SK-N-SH (cell line): ENCODE results near the gene FAM131C. TPM values are rescaled to one million over a fixed set of nuclear protein-coding genes. Genes with fewer than 3 reads are reported as not detected.
"Not testable (repeated sequence)": the region's sequence is repeated elsewhere in the genome, so short reads cannot be mapped to it uniquely, and the experiment has no call there.

Experiments
- CTCF ChIA-PET: fragments of 300-600, 350-600 bp; formaldehyde crosslinking; extraction: SDS; loops from one replicate; lab custom pipeline; 2021; lab: Yijun Ruan, JAX
- POLR2A ChIA-PET: fragments of 350-600 bp; sonication (Branson Sonifier 250); formaldehyde crosslinking; extraction: SDS; loops from one replicate; lab custom pipeline; 2020; ENCODE audit warnings: antibody characterized with exemption, inconsistent platforms; lab: Yijun Ruan, JAX
- DNase-seq: peaks from one replicate; pipeline ENCODE4 v3.0.0; 2012
- H2AFZ ChIP-seq: fragments of 200-600 bp; sonication (generic); 2 replicates; pipeline ENCODE4 v1.8.1; 2016; ENCODE audit warnings: antibody characterized with exemption, mild to moderate bottlenecking, low read depth
- H3F3A ChIP-seq: fragments of 200-600 bp; sonication (generic); replicated peaks from 2 replicates; pipeline ENCODE3; 2016; ENCODE audit warnings: antibody characterized with exemption, mild to moderate bottlenecking; ENCODE audit not compliant: insufficient read depth
- H3K27ac ChIP-seq, 2 experiments: fragments of 200-500 bp in 1 of 2; fragments of 200-600 bp in 1 of 2; sonication (Bioruptor generic) in 1 of 2; sonication (generic), shearing (Covaris generic) in 1 of 2; 2 replicates each; pipeline versions ENCODE4 v1.5.1 to v1.6.1; 2014 to 2016; ENCODE audit warnings: low read depth in 2 of 2, inconsistent platforms in 1 of 2, low read length in 1 of 2, mild to moderate bottlenecking in 1 of 2, mixed read lengths in 1 of 2
- H3K27me3 ChIP-seq: fragments of 200-600 bp; sonication (generic), shearing (Covaris generic); 2 replicates; pipeline ENCODE4 v1.6.1; 2016; ENCODE audit warnings: mixed run types; ENCODE audit not compliant: insufficient read depth
- H3K36me3 ChIP-seq, 2 experiments: fragments of 200-500 bp in 1 of 2; fragments of 200-600 bp in 1 of 2; sonication (Bioruptor generic) in 1 of 2; sonication (generic) in 1 of 2; replicated peaks in 1 of 2; 2 replicates each; pipeline versions ENCODE3 to v1.5.1; 2014 to 2016; ENCODE audit warnings: low read length in 1 of 2, mild to moderate bottlenecking in 1 of 2; ENCODE audit not compliant: insufficient read depth in 2 of 2, control insufficient read depth in 1 of 2
- H3K4me1 ChIP-seq, 2 experiments: fragments of 200-500 bp in 1 of 2; fragments of 200-600 bp in 1 of 2; sonication (Bioruptor generic) in 1 of 2; sonication (generic), shearing (Covaris generic) in 1 of 2; 2 replicates each; pipeline versions ENCODE4 v1.5.1 to v1.6.1; 2014 to 2016; ENCODE audit warnings: low read depth in 1 of 2, low read length in 1 of 2, mixed run types in 1 of 2; ENCODE audit not compliant: insufficient read depth in 2 of 2, control insufficient read depth in 1 of 2
- H3K4me2 ChIP-seq: fragments of 200-600 bp; sonication (generic), shearing (Covaris generic); 2 replicates; pipeline ENCODE4 v1.6.1; 2017; ENCODE audit warnings: mixed run types
- H3K4me3 ChIP-seq, 2 experiments: fragments of 200-500 bp in 1 of 2; fragments of 200-600 bp in 1 of 2; sonication (Bioruptor generic) in 1 of 2; sonication (generic), shearing (Covaris generic) in 1 of 2; 2 replicates each; pipeline versions ENCODE4 v1.5.1 to v1.8.1; 2014 to 2016; ENCODE audit warnings: low read depth in 2 of 2, inconsistent platforms in 1 of 2, low read length in 1 of 2, mild to moderate bottlenecking in 1 of 2, mixed read lengths in 1 of 2, moderate library complexity in 1 of 2
- H3K79me2 ChIP-seq: fragments of 200-600 bp; sonication (generic); 2 replicates; pipeline ENCODE4 v1.8.1; 2017; ENCODE audit warnings: mild to moderate bottlenecking; ENCODE audit not compliant: insufficient read depth
- H3K9ac ChIP-seq: fragments of 200-600 bp; sonication (generic); 2 replicates; pipeline ENCODE4 v1.6.1; 2017; ENCODE audit warnings: mixed run types
- H3K9me2 ChIP-seq: fragments of 200-600 bp; sonication (generic); 2 replicates; pipeline ENCODE4 v1.6.1; 2017; ENCODE audit warnings: mixed run types
- H3K9me3 ChIP-seq: fragments of 200-600 bp; sonication (generic); 2 replicates; pipeline ENCODE4 v1.6.1; 2017; ENCODE audit warnings: mixed run types, mild to moderate bottlenecking, moderate library complexity
- H4K20me1 ChIP-seq: fragments of 200-600 bp; sonication (generic); 2 replicates; pipeline ENCODE4 v1.6.1; 2017; ENCODE audit warnings: mild to moderate bottlenecking, mixed run types; ENCODE audit not compliant: insufficient read depth
- FOXM1 ChIP-seq: IDR thresholded peaks from 2 replicates; pipeline ENCODE4 v1.4.0; 2012; ENCODE audit warnings: low read depth, mild to moderate bottlenecking
- GABPA ChIP-seq: IDR thresholded peaks from 2 replicates; pipeline ENCODE4 v1.4.0; 2012; ENCODE audit warnings: low read depth, mild to moderate bottlenecking
- NRF1 ChIP-seq: IDR thresholded peaks from 2 replicates; pipeline ENCODE4 v1.6.1; 2012; ENCODE audit warnings: low read depth, mild to moderate bottlenecking, low read length
- RAD21 ChIP-seq: IDR thresholded peaks from 2 replicates; pipeline ENCODE4 v1.6.1; 2012; ENCODE audit warnings: mild to moderate bottlenecking, low read length
- RCOR1 ChIP-seq: fragments of 150-350 bp; IDR thresholded peaks from 2 replicates; pipeline ENCODE4 v1.6.1; 2017; ENCODE audit warnings: antibody characterized with exemption, low read length
- REST ChIP-seq: IDR thresholded peaks from 2 replicates; pipeline ENCODE4 v1.6.1; 2012; ENCODE audit warnings: mild to moderate bottlenecking, low read depth, low read length, moderate library complexity
- RXRA ChIP-seq: IDR thresholded peaks from 2 replicates; pipeline ENCODE4 v1.4.0; 2012; ENCODE audit warnings: low read depth, mild to moderate bottlenecking, borderline replicate concordance
- SMC3 ChIP-seq: IDR thresholded peaks from 2 replicates; pipeline ENCODE4 v1.6.1; 2012; ENCODE audit warnings: low read depth, low read length, improper control_type of control experiment
- TAF1 ChIP-seq: IDR thresholded peaks from 2 replicates; pipeline ENCODE4 v1.6.1; 2012; ENCODE audit warnings: low read depth, mild to moderate bottlenecking, low read length, moderate library complexity, borderline replicate concordance
- TCF12 ChIP-seq: IDR thresholded peaks from 2 replicates; pipeline ENCODE4 v1.4.0; 2012
- WGBS: methylation state at CpG from one replicate; pipeline ENCODE4 v1.1.6; 2017; ENCODE audit warnings: low lambda C conversion rate; 5-methylcytosine and 5-hydroxymethylcytosine counted together
- polyA plus RNA-seq, 3 experiments: library from polyadenylated mRNA; depleted of rRNA; stranded (reverse); fragments of >200 nt; gene quantifications; 2 replicates each; pipeline ENCODE4 v1.2.3, GENCODE V29; 2012
- TF ChIP-seq, protein P1 (sequence below): fragments of 200-600 bp; sonication (generic); IDR thresholded peaks from 2 replicates; pipeline ENCODE4 v1.6.1; 2017; ENCODE audit warnings: antibody characterized with exemption, mild to moderate bottlenecking, moderate library complexity
- TF ChIP-seq, protein P2 (sequence below): IDR thresholded peaks from 2 replicates; pipeline ENCODE4 v1.4.0; 2012; ENCODE audit warnings: low read depth
- TF ChIP-seq, protein P3 (sequence below): fragments of 150-350 bp; IDR thresholded peaks from 2 replicates; pipeline ENCODE4 v1.6.1; 2017; ENCODE audit warnings: antibody characterized with exemption, low read length, low read depth, borderline replicate concordance

FAM131C gene
- polyA plus RNA-seq, 1 of the 3 experiments (the other 2 are of a cell fraction), result 1.6 TPM

GRCh38 chr1:16053781-16054502 is 19.5 kb downstream of the FAM131C start:
- CTCF ChIA-PET, result interaction anchor here (1.0 to 4.6 kb wide), 10 partner anchors 9 to 262 kb away, joined by 3 to 58 read pairs (median 8); partner anchors contain the start of genes FAM131C and HSPB7
- 80% methylated on average over 3 of the region's 8 CpGs for WGBS
- no peak for DNase-seq

DNA sequence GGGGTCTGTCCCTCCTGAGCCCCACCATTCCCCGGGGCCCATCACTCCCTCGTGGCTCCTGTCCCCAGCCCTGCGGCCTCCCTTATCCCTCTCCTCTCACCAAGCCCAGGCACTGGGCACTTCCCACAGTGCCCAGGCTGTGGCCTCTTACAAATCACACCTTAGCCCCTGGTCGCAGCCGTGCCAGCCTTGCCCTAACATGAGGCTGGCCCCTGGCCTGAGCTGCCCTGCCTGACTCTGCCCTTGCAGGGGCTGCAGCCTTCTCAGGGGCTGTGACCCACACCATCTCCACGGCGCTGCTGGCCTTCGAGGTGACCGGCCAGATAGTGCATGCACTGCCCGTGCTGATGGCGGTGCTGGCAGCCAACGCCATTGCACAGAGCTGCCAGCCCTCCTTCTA is 21.5 kb downstream of the FAM131C start:
- CTCF ChIA-PET, result interaction anchor here (1.9 to 2.1 kb wide), 2 partner anchors 21 to 136 kb away, joined by 4 to 8 read pairs; partner anchors contain the start of gene FAM131C

More at GRCh38 chr1:16053781-16054502, 19.5 kb downstream of the FAM131C start:
- H3K4me2 ChIP-seq, result no peak overlapping the region
- H4K20me1 ChIP-seq, result no peaks in the 10 kb centered on the region
- TF ChIP-seq RCOR1 (no peak), SMC3 (no peak), GABPA (no peak), TAF1 (no peak), RAD21 (no peak)
- TF ChIP-seq, protein P1, sequence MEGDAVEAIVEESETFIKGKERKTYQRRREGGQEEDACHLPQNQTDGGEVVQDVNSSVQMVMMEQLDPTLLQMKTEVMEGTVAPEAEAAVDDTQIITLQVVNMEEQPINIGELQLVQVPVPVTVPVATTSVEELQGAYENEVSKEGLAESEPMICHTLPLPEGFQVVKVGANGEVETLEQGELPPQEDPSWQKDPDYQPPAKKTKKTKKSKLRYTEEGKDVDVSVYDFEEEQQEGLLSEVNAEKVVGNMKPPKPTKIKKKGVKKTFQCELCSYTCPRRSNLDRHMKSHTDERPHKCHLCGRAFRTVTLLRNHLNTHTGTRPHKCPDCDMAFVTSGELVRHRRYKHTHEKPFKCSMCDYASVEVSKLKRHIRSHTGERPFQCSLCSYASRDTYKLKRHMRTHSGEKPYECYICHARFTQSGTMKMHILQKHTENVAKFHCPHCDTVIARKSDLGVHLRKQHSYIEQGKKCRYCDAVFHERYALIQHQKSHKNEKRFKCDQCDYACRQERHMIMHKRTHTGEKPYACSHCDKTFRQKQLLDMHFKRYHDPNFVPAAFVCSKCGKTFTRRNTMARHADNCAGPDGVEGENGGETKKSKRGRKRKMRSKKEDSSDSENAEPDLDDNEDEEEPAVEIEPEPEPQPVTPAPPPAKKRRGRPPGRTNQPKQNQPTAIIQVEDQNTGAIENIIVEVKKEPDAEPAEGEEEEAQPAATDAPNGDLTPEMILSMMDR, result no peak
- TF ChIP-seq, all 33 proteins: peak for 0
- no peaks in the 10 kb centered on the region for H3F3A ChIP-seq
- H3K9me2 ChIP-seq, result no peaks in the 10 kb centered on the region
- no peaks in the 10 kb centered on the region; a peak in 1 of 4 replicates for H3K4me1 ChIP-seq
- no peaks in the 10 kb centered on the region for H3K9me3 ChIP-seq
- no peak overlapping the region for H2AFZ ChIP-seq
- no peaks in the 10 kb centered on the region for H3K36me3 ChIP-seq
- POLR2A ChIA-PET, result no interaction called here
- no peaks in the 10 kb centered on the region for H3K27me3 ChIP-seq
- H3K79me2 ChIP-seq, result no peaks in the 10 kb centered on the region
- no peak overlapping the region for H3K4me3 ChIP-seq
- H3K9ac ChIP-seq, result no peak overlapping the region
- no peak overlapping the region for H3K27ac ChIP-seq

DNA sequence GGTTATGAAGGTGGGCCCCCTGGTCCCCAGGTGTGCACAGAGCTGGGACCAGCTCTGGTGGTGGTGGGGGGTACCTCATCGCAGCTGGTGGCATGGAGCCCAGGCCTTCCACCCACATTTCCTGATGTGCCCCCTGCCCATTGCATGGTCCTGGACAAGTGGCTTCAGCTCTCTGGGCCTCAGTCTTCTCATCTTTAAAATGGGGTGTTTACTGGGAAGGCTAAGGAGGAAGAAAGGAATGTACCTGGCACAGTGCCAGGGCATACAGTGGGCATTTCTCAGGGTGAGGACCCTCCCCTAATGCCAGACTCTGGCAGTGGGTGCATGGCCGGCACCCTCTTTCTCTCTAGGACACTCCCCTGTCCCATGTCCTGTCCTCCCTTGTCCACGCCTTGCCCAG is 22.4 kb downstream of the FAM131C start:
- H3K9me3 ChIP-seq, result no peaks in the 10 kb centered on the region
- no peaks in the 10 kb centered on the region for H4K20me1 ChIP-seq
- 100% methylated on average over 1 of the region's 3 CpGs for WGBS
- no peaks in the 10 kb centered on the region for H3F3A ChIP-seq
- no peak overlapping the region for H3K9ac ChIP-seq
- H3K4me3 ChIP-seq, result no peak overlapping the region
- ChIA-PET POLR2A (no interaction called here), CTCF (interaction anchor here (2.1 to 2.3 kb wide), 2 partner anchors 137 to 259 kb away, joined by 4 to 5 read pairs; no protein-coding TSS in a partner anchor)
- no peak overlapping the region for H3K27ac ChIP-seq
- DNase-seq, result no peak
- no peak overlapping the region for H2AFZ ChIP-seq
- no peak overlapping the region for H3K4me2 ChIP-seq
- peaks cover 0 to 3% of the 10 kb centered on the region in 2 experiments; a peak in 1 of 4 replicates for H3K4me1 ChIP-seq
- H3K36me3 ChIP-seq, result no peaks in the 10 kb centered on the region
- no peaks in the 10 kb centered on the region for H3K79me2 ChIP-seq
- H3K9me2 ChIP-seq, result no peaks in the 10 kb centered on the region
- no peaks in the 10 kb centered on the region for H3K27me3 ChIP-seq
- TF ChIP-seq, protein P2, sequence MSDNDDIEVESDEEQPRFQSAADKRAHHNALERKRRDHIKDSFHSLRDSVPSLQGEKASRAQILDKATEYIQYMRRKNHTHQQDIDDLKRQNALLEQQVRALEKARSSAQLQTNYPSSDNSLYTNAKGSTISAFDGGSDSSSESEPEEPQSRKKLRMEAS, result no peak
- TF ChIP-seq RXRA (no peak), NRF1 (no peak), TCF12 (no peak), FOXM1 (no peak), REST (no peak)
- TF ChIP-seq, protein P3, sequence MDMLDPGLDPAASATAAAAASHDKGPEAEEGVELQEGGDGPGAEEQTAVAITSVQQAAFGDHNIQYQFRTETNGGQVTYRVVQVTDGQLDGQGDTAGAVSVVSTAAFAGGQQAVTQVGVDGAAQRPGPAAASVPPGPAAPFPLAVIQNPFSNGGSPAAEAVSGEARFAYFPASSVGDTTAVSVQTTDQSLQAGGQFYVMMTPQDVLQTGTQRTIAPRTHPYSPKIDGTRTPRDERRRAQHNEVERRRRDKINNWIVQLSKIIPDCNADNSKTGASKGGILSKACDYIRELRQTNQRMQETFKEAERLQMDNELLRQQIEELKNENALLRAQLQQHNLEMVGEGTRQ, result no peak

More for the DNA sequence above, 21.5 kb downstream of the FAM131C start:
- POLR2A ChIA-PET, H3K9me2 ChIP-seq, H3F3A ChIP-seq, H4K20me1 ChIP-seq, H3K36me3 ChIP-seq, H3K79me2 ChIP-seq, H2AFZ ChIP-seq, H3K4me1 ChIP-seq, H3K4me2 ChIP-seq, DNase-seq, H3K27ac ChIP-seq, H3K27me3 ChIP-seq, H3K9me3 ChIP-seq, H3K9ac ChIP-seq, H3K4me3 ChIP-seq: not testable (repeated sequence)
- 100% methylated on average over 1 of the region's 12 CpGs for WGBS
